Tibial nerve (tissue), 3 donors: ENCODE results near the gene IRS1.

Source experiments
- POLR2A ChIP-seq, 2 donors: fragments of 450-650 bp; IDR thresholded peaks; one replicate each; pipeline ENCODE4 v1.6.1; 2017; ENCODE audit warnings: antibody characterized with exemption in 2 of 2, mild to moderate bottlenecking in 2 of 2, moderate library complexity in 2 of 2
- TF ChIP-seq, protein P1 (sequence below), 5 experiments: fragments of 200-600 bp in 3 of 5; fragments of 450-650 bp in 2 of 5; sonication (generic) in 3 of 5; IDR thresholded peaks; one replicate each; pipeline ENCODE4 v1.5.1; 2016 to 2019; ENCODE audit warnings: antibody characterized with exemption in 5 of 5, mild to moderate bottlenecking in 3 of 5, moderate library complexity in 2 of 5

DNA sequence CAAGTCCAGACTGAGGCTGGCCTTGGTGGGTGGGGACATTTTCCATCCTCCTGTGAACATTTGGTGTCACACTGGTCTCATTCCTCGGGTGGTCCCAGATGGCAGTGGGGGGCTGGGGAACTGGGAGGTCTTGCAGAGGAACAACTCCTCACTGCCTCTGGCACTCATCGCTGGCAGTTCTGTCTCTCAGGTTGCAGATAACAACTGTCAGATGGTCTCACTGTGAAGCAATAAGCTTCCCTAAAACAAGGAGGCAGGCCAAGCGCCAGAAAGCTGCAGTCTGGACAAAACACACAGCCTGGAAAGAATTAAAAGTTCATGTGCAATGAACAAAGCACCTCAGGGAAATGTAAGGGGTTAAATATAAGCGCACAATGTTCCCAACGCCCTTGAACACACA is 78.1 kb downstream of the IRS1 start:
- TF ChIP-seq POLR2A (IDR thresholded peaks at IDR 0.05) = no peak
- TF ChIP-seq, protein P1, sequence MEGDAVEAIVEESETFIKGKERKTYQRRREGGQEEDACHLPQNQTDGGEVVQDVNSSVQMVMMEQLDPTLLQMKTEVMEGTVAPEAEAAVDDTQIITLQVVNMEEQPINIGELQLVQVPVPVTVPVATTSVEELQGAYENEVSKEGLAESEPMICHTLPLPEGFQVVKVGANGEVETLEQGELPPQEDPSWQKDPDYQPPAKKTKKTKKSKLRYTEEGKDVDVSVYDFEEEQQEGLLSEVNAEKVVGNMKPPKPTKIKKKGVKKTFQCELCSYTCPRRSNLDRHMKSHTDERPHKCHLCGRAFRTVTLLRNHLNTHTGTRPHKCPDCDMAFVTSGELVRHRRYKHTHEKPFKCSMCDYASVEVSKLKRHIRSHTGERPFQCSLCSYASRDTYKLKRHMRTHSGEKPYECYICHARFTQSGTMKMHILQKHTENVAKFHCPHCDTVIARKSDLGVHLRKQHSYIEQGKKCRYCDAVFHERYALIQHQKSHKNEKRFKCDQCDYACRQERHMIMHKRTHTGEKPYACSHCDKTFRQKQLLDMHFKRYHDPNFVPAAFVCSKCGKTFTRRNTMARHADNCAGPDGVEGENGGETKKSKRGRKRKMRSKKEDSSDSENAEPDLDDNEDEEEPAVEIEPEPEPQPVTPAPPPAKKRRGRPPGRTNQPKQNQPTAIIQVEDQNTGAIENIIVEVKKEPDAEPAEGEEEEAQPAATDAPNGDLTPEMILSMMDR (IDR thresholded peaks at IDR 0.05) = no peak
